EL (cell line): Measurements from ENCODE around the gene CLSTN3.
"Not testable (repeated sequence)": the region's sequence is repeated elsewhere in the genome, so short reads cannot be mapped to it uniquely, and the experiment has no call there.

ENCODE experiments used
- DNase-seq: peaks from one replicate; pipeline ENCODE4 v3.0.0-alpha.2; 2016

Gene CLSTN3

GRCh38 chr12:7106082-7106481, 24.1 kb upstream of the CLSTN3 start:
- DNase-seq: no peak

- not testable (repeated sequence) for DNase-seq
Observed at GRCh38 chr12:7107181-7107580, 23.0 kb upstream of the CLSTN3 start.

- no peak for DNase-seq
Observed at GRCh38 chr12:7107636-7108002, 22.6 kb upstream of the CLSTN3 start.

- DNase-seq: peak; percentile 85
Observed at GRCh38 chr12:7108003-7108795, 22.0 kb upstream of the CLSTN3 start.

- DNase-seq: peak; percentile 82
Observed at GRCh38 chr12:7108796-7109571, 21.2 kb upstream of the CLSTN3 start, which contains the start of gene C1RL. Gene C1RL (minus strand): TSS chr12:7109214. CDS start chr12:7109180, 34 bp downstream.

GRCh38 chr12:7109572-7109920, 20.6 kb upstream of the CLSTN3 start:
- DNase-seq: no peak

- DNase-seq: no peak
Observed at GRCh38 chr12:7110661-7111060, 19.5 kb upstream of the CLSTN3 start.

GRCh38 chr12:7112041-7112440, 18.1 kb upstream of the CLSTN3 start:
- DNase-seq: no peak

GRCh38 chr12:7113389-7113871, 16.7 kb upstream of the CLSTN3 start:
- peak; percentile 54 for DNase-seq

GRCh38 chr12:7114008-7114407, 16.2 kb upstream of the CLSTN3 start:
- DNase-seq: no peak

- no peak for DNase-seq
Observed at GRCh38 chr12:7114851-7115250, 15.3 kb upstream of the CLSTN3 start.

- DNase-seq: no peak
Observed at GRCh38 chr12:7116196-7116595, 14.0 kb upstream of the CLSTN3 start.

- DNase-seq: no peak
Observed at GRCh38 chr12:7116916-7117315, 13.3 kb upstream of the CLSTN3 start.

GRCh38 chr12:7117670-7118069, 12.5 kb upstream of the CLSTN3 start:
- DNase-seq: no peak

GRCh38 chr12:7118881-7119280, 11.3 kb upstream of the CLSTN3 start:
- no peak for DNase-seq

- no peak for DNase-seq
Observed at GRCh38 chr12:7120166-7120565, 10.0 kb upstream of the CLSTN3 start.

- DNase-seq: no peak
Observed at GRCh38 chr12:7121324-7121723, 8.8 kb upstream of the CLSTN3 start.

- no peak for DNase-seq
Observed at GRCh38 chr12:7122811-7123769, 7.1 kb upstream of the CLSTN3 start.

GRCh38 chr12:7123806-7124522, 6.2 kb upstream of the CLSTN3 start:
- no peak for DNase-seq

- no peak for DNase-seq
Observed at GRCh38 chr12:7125632-7126227, 4.4 kb upstream of the CLSTN3 start.

- no peak for DNase-seq
Observed at GRCh38 chr12:7127916-7128626, 2.1 kb upstream of the CLSTN3 start.
